ENCODE data around the gene SORCS3.

Gene SORCS3

GRCh38 chr10:104806801-104807200 is 165.7 kb downstream of the SORCS3 start:
- DNase-seq (ENCODE audit: insufficient read length, low spot score) (no peak), FAIRE-seq (no peak)

DNA sequence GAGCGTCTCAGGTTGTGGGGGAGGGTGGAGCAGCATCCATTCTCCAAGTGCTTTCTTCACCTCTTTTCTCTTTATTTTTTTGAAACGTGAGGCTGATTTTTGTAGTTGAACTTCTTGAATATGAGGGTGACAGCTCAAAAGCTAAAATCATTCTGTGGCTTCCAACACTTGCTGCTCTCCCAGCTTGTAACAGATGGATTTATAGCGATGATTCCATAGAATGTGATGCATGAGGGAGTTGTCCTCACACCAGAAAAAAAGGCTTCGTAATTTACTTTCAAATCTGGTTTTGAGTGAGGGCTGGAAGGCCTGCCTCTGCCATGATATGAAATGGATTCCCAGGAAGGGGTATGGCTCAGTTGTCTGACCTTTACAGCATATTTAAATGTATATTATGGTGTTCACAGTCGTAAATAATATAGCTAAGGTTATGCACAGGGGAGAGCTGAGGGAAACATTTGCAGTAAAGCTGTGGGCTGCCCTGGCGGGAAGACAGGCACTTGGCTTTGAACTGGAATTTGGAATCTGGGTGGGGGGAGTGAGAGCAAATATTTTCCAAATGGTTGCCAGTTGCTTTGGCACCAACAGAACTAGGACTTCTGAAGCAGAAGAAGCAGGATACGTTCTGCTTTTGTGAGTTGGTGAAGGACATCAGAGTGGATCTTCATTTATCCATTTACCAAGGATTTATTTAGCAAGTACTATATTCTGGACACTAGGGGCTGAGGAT is 166.7 kb downstream of the SORCS3 start:
- TF ChIP-seq, protein P1, sequence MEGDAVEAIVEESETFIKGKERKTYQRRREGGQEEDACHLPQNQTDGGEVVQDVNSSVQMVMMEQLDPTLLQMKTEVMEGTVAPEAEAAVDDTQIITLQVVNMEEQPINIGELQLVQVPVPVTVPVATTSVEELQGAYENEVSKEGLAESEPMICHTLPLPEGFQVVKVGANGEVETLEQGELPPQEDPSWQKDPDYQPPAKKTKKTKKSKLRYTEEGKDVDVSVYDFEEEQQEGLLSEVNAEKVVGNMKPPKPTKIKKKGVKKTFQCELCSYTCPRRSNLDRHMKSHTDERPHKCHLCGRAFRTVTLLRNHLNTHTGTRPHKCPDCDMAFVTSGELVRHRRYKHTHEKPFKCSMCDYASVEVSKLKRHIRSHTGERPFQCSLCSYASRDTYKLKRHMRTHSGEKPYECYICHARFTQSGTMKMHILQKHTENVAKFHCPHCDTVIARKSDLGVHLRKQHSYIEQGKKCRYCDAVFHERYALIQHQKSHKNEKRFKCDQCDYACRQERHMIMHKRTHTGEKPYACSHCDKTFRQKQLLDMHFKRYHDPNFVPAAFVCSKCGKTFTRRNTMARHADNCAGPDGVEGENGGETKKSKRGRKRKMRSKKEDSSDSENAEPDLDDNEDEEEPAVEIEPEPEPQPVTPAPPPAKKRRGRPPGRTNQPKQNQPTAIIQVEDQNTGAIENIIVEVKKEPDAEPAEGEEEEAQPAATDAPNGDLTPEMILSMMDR (IDR thresholded peaks at IDR 0.05; ENCODE audit: insufficient read depth, missing control alignments): no peak
- no peak for FAIRE-seq
- no peak for DNase-seq (ENCODE audit: insufficient read length, low spot score)

More at GRCh38 chr10:104806801-104807200, 165.7 kb downstream of the SORCS3 start:
- TF ChIP-seq, protein P1 (IDR thresholded peaks at IDR 0.05; ENCODE audit: insufficient read depth, missing control alignments): no peak

- TF ChIP-seq, protein P1 (IDR thresholded peaks at IDR 0.05; ENCODE audit: insufficient read depth, missing control alignments): no peak
- DNase-seq (ENCODE audit: insufficient read length, low spot score) (no peak), FAIRE-seq (no peak)
Observed at GRCh38 chr10:104809288-104810090, 168.4 kb downstream of the SORCS3 start.

DNA sequence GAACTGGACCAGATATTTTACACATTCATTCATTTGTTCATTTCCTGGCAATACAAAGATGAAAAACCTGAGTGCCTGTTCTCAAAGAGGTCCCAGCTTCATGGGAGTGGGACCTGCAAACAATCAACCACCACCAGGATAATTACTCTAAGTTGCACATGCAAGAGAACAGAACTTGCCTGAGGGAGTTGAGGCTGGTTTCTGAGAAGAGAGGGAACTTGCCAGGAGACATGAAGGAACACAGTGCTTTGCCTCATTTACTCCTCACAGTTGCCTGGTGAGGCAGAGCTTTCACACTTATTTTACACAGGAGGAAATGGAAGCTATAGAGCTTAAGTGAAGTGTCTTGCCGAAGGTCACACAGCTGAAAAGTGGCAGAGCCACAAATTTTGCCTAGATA is 170.1 kb downstream of the SORCS3 start:
- FAIRE-seq (no peak), DNase-seq (ENCODE audit: insufficient read length, low spot score) (no peak)
- TF ChIP-seq, protein P1 (IDR thresholded peaks at IDR 0.05; ENCODE audit: insufficient read depth, missing control alignments): no peak

- TF ChIP-seq, protein P1 (IDR thresholded peaks at IDR 0.05; ENCODE audit: insufficient read depth, missing control alignments): no peak
- FAIRE-seq (no peak), DNase-seq (ENCODE audit: insufficient read length, low spot score) (no peak)
Observed at GRCh38 chr10:104816501-104816900, 175.4 kb downstream of the SORCS3 start.

DNA sequence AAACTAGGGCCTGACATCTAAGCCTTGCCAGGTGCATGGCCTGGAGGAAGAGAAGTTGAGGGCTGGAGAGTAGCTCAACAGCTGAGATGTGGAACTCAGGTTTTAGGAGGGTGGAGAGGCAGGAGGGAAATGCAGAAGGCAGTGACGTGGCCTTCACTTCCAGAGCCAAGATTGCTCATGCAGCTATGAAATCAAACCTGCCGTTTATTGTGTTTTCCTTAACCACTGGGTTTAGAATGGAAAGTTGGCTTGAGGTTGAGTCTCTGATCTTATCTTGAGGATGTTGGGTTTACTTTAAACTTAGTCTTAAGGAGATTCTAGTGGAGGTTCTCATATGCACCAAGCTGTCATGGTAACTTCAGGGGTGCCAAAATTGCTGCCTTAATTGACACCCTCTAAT is 178.6 kb downstream of the SORCS3 start:
- no peak for FAIRE-seq
- no peak for DNase-seq (ENCODE audit: insufficient read length, low spot score)
- TF ChIP-seq, protein P1 (IDR thresholded peaks at IDR 0.05; ENCODE audit: insufficient read depth, missing control alignments): no peak

- DNase-seq (ENCODE audit: insufficient read length, low spot score) (no peak), FAIRE-seq (no peak)
- TF ChIP-seq, protein P1 (IDR thresholded peaks at IDR 0.05; ENCODE audit: insufficient read depth, missing control alignments): no peak
Observed at GRCh38 chr10:104822088-104822487, 181.0 kb downstream of the SORCS3 start.

All from D721Med (cell line).